IMR-90 (cell line): ENCODE results near the gene DGKH. TPM values are rescaled to one million over a fixed set of nuclear protein-coding genes. Genes with fewer than 3 reads are reported as not detected.

Source experiments
- ATAC-seq: fragments of 200-7000 bp; cut with Tn5 transposase; 2 replicates; pipeline ENCODE4 v1.9.1; 2020; ENCODE audit warnings: low read depth, mild to moderate bottlenecking, moderate library complexity
- BruUV-seq: library from RNA; stranded (reverse); fragments of 400-500 nt; replicated peaks from 2 replicates; lab custom pipeline; 2021; lab: Mats Ljungman, UMichigan
- CTCF ChIA-PET: fragments of 300-600 bp; formaldehyde crosslinking; extraction: SDS; loops from one replicate; lab custom pipeline; 2021; ENCODE audit warnings: antibody characterized with exemption; lab: Yijun Ruan, JAX
- POLR2A ChIA-PET: fragments of 300-600 bp; sonication (Branson Sonifier 250); formaldehyde crosslinking; loops from one replicate; lab custom pipeline; 2022; ENCODE audit warnings: antibody characterized with exemption; ENCODE audit not compliant: unreplicated experiment; lab: Charles Lee
- DNase-seq: peaks from one replicate; pipeline ENCODE4 v3.0.0; 2013
- H2AFZ ChIP-seq: replicated peaks from 2 replicates; pipeline ENCODE3; 2013; ENCODE audit warnings: low read length, mild to moderate bottlenecking; ENCODE audit not compliant: poor library complexity
- H2AK5ac ChIP-seq: 2 replicates; pipeline ENCODE4 v1.6.1; 2013; ENCODE audit warnings: low read depth, low read length, inconsistent platforms
- H2AK9ac ChIP-seq: replicated peaks from 2 replicates; pipeline ENCODE3; 2013; ENCODE audit warnings: mild to moderate bottlenecking, low read depth, low read length, moderate library complexity; ENCODE audit not compliant: poor library complexity
- H2BK120ac ChIP-seq: 2 replicates; pipeline ENCODE4 v1.6.1; 2013; ENCODE audit warnings: low read depth, low read length, inconsistent platforms
- H2BK15ac ChIP-seq: 3 replicates; pipeline ENCODE4 v1.6.1; 2013; ENCODE audit warnings: low read depth, low read length, inconsistent platforms
- H2BK20ac ChIP-seq: 2 replicates; pipeline ENCODE4 v1.6.1; 2013; ENCODE audit warnings: low read depth, mild to moderate bottlenecking, inconsistent platforms, low read length, moderate library complexity
- H2BK5ac ChIP-seq: 2 replicates; pipeline ENCODE4 v1.6.1; 2013; ENCODE audit warnings: mild to moderate bottlenecking, low read depth, low read length, inconsistent platforms; ENCODE audit not compliant: poor library complexity, severe bottlenecking
- H3K14ac ChIP-seq: replicated peaks from 2 replicates; pipeline ENCODE4 v1.6.1; 2013; ENCODE audit warnings: low read depth, low read length, inconsistent platforms
- H3K18ac ChIP-seq: 2 replicates; pipeline ENCODE4 v1.6.1; 2013; ENCODE audit warnings: low read depth, low read length, control low read depth
- H3K23ac ChIP-seq: 2 replicates; pipeline ENCODE4 v1.6.1; 2013; ENCODE audit warnings: low read depth, low read length, inconsistent platforms
- H3K27ac ChIP-seq: 2 replicates; pipeline ENCODE4 v1.5.1; 2013; ENCODE audit warnings: mild to moderate bottlenecking, control low read depth, low read length; ENCODE audit not compliant: insufficient read depth
- H3K27me3 ChIP-seq: 2 replicates; pipeline ENCODE4 v1.6.1; 2013; ENCODE audit warnings: low read length; ENCODE audit not compliant: control insufficient read depth, insufficient read depth
- H3K36me3 ChIP-seq: 2 replicates; pipeline ENCODE4 v1.6.1; 2013; ENCODE audit warnings: low read length, mixed read lengths; ENCODE audit not compliant: control insufficient read depth, insufficient read depth
- H3K4ac ChIP-seq: 2 replicates; pipeline ENCODE4 v1.6.1; 2013; ENCODE audit warnings: low read depth, low read length, inconsistent platforms
- H3K4me1 ChIP-seq: 2 replicates; pipeline ENCODE4 v1.6.1; 2013; ENCODE audit warnings: low read length, mixed read lengths; ENCODE audit not compliant: control insufficient read depth, insufficient read depth
- H3K4me2 ChIP-seq: 2 replicates; pipeline ENCODE4 v1.6.1; 2013; ENCODE audit warnings: low read depth, mild to moderate bottlenecking, control low read depth, low read length, moderate library complexity
- H3K4me3 ChIP-seq: 2 replicates; pipeline ENCODE4 v1.5.1; 2013; ENCODE audit warnings: low read depth, mild to moderate bottlenecking, control low read depth, low read length, moderate library complexity; ENCODE audit not compliant: insufficient read depth
- H3K56ac ChIP-seq: 2 replicates; pipeline ENCODE4 v1.6.1; 2013; ENCODE audit warnings: low read length, inconsistent platforms; ENCODE audit not compliant: insufficient read depth; ENCODE audit errors: extremely low read depth
- H3K79me1 ChIP-seq, 2 experiments: 2 replicates each; pipeline ENCODE4 v1.6.1; 2013; ENCODE audit warnings: low read length in 2 of 2, inconsistent platforms in 1 of 2, low read depth in 1 of 2
- H3K9ac ChIP-seq: 2 replicates; pipeline ENCODE4 v1.6.1; 2013; ENCODE audit warnings: low read depth, low read length, control low read depth
- H3K9me1 ChIP-seq: 2 replicates; pipeline ENCODE4 v1.6.1; 2013; ENCODE audit warnings: low read length, inconsistent platforms; ENCODE audit not compliant: insufficient read depth
- H3K9me3 ChIP-seq: 2 replicates; pipeline ENCODE4 v1.6.1; 2013; ENCODE audit warnings: low read length; ENCODE audit not compliant: control insufficient read depth, insufficient read depth
- H4K20me1 ChIP-seq: 2 replicates; pipeline ENCODE4 v1.6.1; 2013; ENCODE audit warnings: low read length, inconsistent platforms; ENCODE audit not compliant: insufficient read depth
- H4K5ac ChIP-seq: 2 replicates; pipeline ENCODE4 v1.6.1; 2013; ENCODE audit warnings: mild to moderate bottlenecking, low read depth, low read length, control low read depth
- H4K8ac ChIP-seq, 2 experiments: 2 replicates each; pipeline ENCODE4 v1.6.1; 2013; ENCODE audit warnings: low read depth in 2 of 2, low read length in 2 of 2, control low read depth in 1 of 2, inconsistent platforms in 1 of 2
- H4K91ac ChIP-seq: 2 replicates; pipeline ENCODE4 v1.6.1; 2013; ENCODE audit warnings: low read depth, low read length, inconsistent platforms; ENCODE audit not compliant: insufficient read depth
- NFE2L2 ChIP-seq: fragments of 150-350 bp; IDR thresholded peaks from 2 replicates; pipeline ENCODE4 v1.6.1; 2016; ENCODE audit warnings: low read depth, mild to moderate bottlenecking, low read length
- WGBS, 2 experiments: methylation state at CpG; one replicate each; pipeline versions ENCODE4 v1.1.5 to v1.1.7; 2013; ENCODE audit warnings: missing lambda C conversion rate in 2 of 2; ENCODE audit not compliant: insufficient read length in 1 of 2; ENCODE audit errors: extremely low coverage in 2 of 2; 5-methylcytosine and 5-hydroxymethylcytosine counted together
- dilution Hi-C: fragments of 300-500 bp; cut with HindIII; formaldehyde crosslinking; loops from one replicate; pipeline ENCODE4 v1.14.3; 2018; ENCODE audit warnings: low sequenced_read_pairs; ENCODE audit not compliant: unreplicated experiment
- in situ Hi-C: fragments of 300-500 bp; cut with MboI; formaldehyde crosslinking; loops from 3 replicates; pipeline ENCODE4 v1.14.3; 2019; ENCODE audit warnings: low sequenced_read_pairs, inconsistent platforms, mixed read lengths
- intact Hi-C: fragments of 100-400 bp; cut with micrococcal nuclease; formaldehyde crosslinking; loops from 2 replicates; pipeline ENCODE4 v1.10.0; 2022
- polyA plus RNA-seq, 3 experiments: library from polyadenylated mRNA; depleted of rRNA; stranded (reverse); fragments of >200 nt; gene quantifications; 2 replicates each; pipeline ENCODE4 v1.2.3, GENCODE V29; 2012; ENCODE audit warnings: low replicate concordance in 1 of 3
- total RNA-seq: library from RNA; depleted of rRNA; stranded (reverse); fragments of >200 nt; gene quantifications from 2 replicates; pipeline ENCODE4 v1.2.3, GENCODE V29; 2012

Gene DGKH
- total and polyA plus RNA-seq, 2 of the 4 experiments (the other 2 are of a cell fraction), result 2.0 to 13.4 TPM

GRCh38 chr13:42229287-42229686, 180.8 kb downstream of the DGKH start:
- BruUV-seq, result no TSS peak

More at GRCh38 chr13:42229287-42229686, 180.8 kb downstream of the DGKH start:
- CTCF ChIA-PET, result no interaction called here
- Histone ChIP-seq H4K8ac (no peak overlapping the region), H3K79me1 (no peaks in the 10 kb centered on the region), H3K4me3 (no peak overlapping the region), H3K4me2 (no peak overlapping the region; the same call in 1 of the 2 replicates), H3K9ac (no peak overlapping the region), H3K18ac (no peak overlapping the region), H4K5ac (no peak overlapping the region), H3K27ac (no peak overlapping the region), H3K14ac (no peak overlapping the region), H2BK20ac (no peak overlapping the region), H3K4me1 (peaks cover 3% of the 10 kb centered on the region; the same call in 1 of the 2 replicates), H2AK5ac (no peak overlapping the region), H3K56ac (no peak overlapping the region), H3K9me1 (no peaks in the 10 kb centered on the region), H3K27me3 (no peaks in the 10 kb centered on the region), H2AFZ (no peak overlapping the region), H3K4ac (no peak overlapping the region), H3K9me3 (no peaks in the 10 kb centered on the region), H3K36me3 (peaks cover 5% of the 10 kb centered on the region), H4K20me1 (no peaks in the 10 kb centered on the region), H3K23ac (no peak overlapping the region), H2BK5ac (no peak overlapping the region), H2BK120ac (no peak overlapping the region), H2AK9ac (no peak overlapping the region), H2BK15ac (no peak overlapping the region), H4K91ac (no peak overlapping the region)
- dilution Hi-C loops (no loop called here), intact Hi-C loops (no loop called here), in situ Hi-C loops (no loop called here)
- DNase-seq (no peak), ATAC-seq (no peak; the same call in 1 of the 2 replicates)
- POLR2A ChIA-PET, result no interaction called here
- TF ChIP-seq NFE2L2, result no peak
- WGBS, 2 experiments, result no CpG with 5 or more reads among the region's 3 CpGs
